PFSK-1 (cell line): Measurements from ENCODE around the gene ERFE.

ENCODE experiments used
- FOXP2 ChIP-seq: optimal IDR thresholded peaks from 2 replicates; pipeline ENCODE3; 2011; ENCODE audit warnings: borderline replicate concordance, control low read depth, inconsistent platforms; ENCODE audit not compliant: insufficient read depth; ENCODE audit errors: extremely low read length, extremely low read depth
- POLR2AphosphoS5 ChIP-seq: IDR thresholded peaks from 2 replicates; pipeline ENCODE4 v1.6.1; 2012; ENCODE audit warnings: low read depth, mild to moderate bottlenecking, control low read depth, low read length, moderate library complexity
- REST ChIP-seq, 2 experiments: IDR thresholded peaks; 2 replicates each; pipeline versions ENCODE4 v1.6.1 to v1.8.0; 2011 to 2012; ENCODE audit warnings: low read depth in 2 of 2, low read length in 2 of 2, control low read depth in 1 of 2, inconsistent platforms in 1 of 2, mild to moderate bottlenecking in 1 of 2, moderate library complexity in 1 of 2; ENCODE audit not compliant: insufficient read depth in 1 of 2
- SIN3A ChIP-seq: IDR thresholded peaks from 2 replicates; pipeline ENCODE4 v1.6.1; 2012; ENCODE audit warnings: mild to moderate bottlenecking, low read length, moderate library complexity, borderline replicate concordance; ENCODE audit not compliant: insufficient read depth
- TAF1 ChIP-seq: IDR thresholded peaks from 2 replicates; pipeline ENCODE4 v1.6.1; 2012; ENCODE audit warnings: low read length, control low read depth, borderline replicate concordance; ENCODE audit not compliant: insufficient read depth

ERFE gene

GRCh38 chr2:238143239-238143951 lies 15.4 kb upstream of the ERFE start:
- TF ChIP-seq FOXP2 (no peak), REST (IDR thresholded peaks at IDR 0.05; ENCODE audit: insufficient read depth in 1 of 2, low read depth in 2 of 2, low read length in 2 of 2) (no peak), SIN3A (no peak), TAF1 (no peak), POLR2AphosphoS5 (no peak)

GRCh38 chr2:238144262-238144661 lies 14.5 kb upstream of the ERFE start:
- TF ChIP-seq POLR2AphosphoS5 (no peak), REST (IDR thresholded peaks at IDR 0.05; ENCODE audit: insufficient read depth in 1 of 2, low read depth in 2 of 2, low read length in 2 of 2) (no peak), FOXP2 (no peak), SIN3A (no peak), TAF1 (no peak)

- TF ChIP-seq TAF1 (no peak), POLR2AphosphoS5 (no peak), FOXP2 (no peak), SIN3A (no peak), REST (IDR thresholded peaks at IDR 0.05; ENCODE audit: insufficient read depth in 1 of 2, low read depth in 2 of 2, low read length in 2 of 2) (no peak)
Measured at GRCh38 chr2:238145046-238145445, 13.7 kb upstream of the ERFE start.

GRCh38 chr2:238145851-238146250 lies 12.9 kb upstream of the ERFE start:
- no peak for TF ChIP-seq REST (IDR thresholded peaks at IDR 0.05; ENCODE audit: insufficient read depth in 1 of 2, low read depth in 2 of 2, low read length in 2 of 2)
- no peak for TF ChIP-seq FOXP2
- no peak for TF ChIP-seq TAF1
- no peak for TF ChIP-seq SIN3A
- no peak for TF ChIP-seq POLR2AphosphoS5

GRCh38 chr2:238146884-238147544 lies 11.8 kb upstream of the ERFE start:
- TF ChIP-seq POLR2AphosphoS5: no peak
- TF ChIP-seq SIN3A: no peak
- TF ChIP-seq FOXP2: no peak
- TF ChIP-seq TAF1: no peak
- TF ChIP-seq REST (IDR thresholded peaks at IDR 0.05; ENCODE audit: insufficient read depth in 1 of 2, low read depth in 2 of 2, low read length in 2 of 2): no peak
